ENCODE measurements around the gene COG5. TPM values are rescaled to one million over a fixed set of nuclear protein-coding genes. Genes with fewer than 3 reads are reported as not detected.

COG5 gene
- total and polyA plus RNA-seq, 2 donors = 15.4 to 79.4 TPM

GRCh38 chr7:107206136-107206535, 357.6 kb downstream of the COG5 start:
- H3K27ac ChIP-seq (ENCODE audit: low read depth) = no peak overlapping the region
- H3K4me1 ChIP-seq (ENCODE audit: insufficient read depth) = no peaks in the 10 kb centered on the region
- H3K36me3 ChIP-seq (ENCODE audit: insufficient read depth) = peaks cover 5% of the 10 kb centered on the region
- DNase-seq (ENCODE audit: extremely low spot score) = no peak
- 98% methylated on average over 6 of the region's 6 CpGs for WGBS
- H3K4me3 ChIP-seq (ENCODE audit: low read depth, low read length) = no peak overlapping the region

GRCh38 chr7:107203607-107204006, 360.1 kb downstream of the COG5 start:
- Histone ChIP-seq H3K36me3 (ENCODE audit: insufficient read depth) (peaks cover 5% of the 10 kb centered on the region), H3K4me1 (ENCODE audit: insufficient read depth) (no peaks in the 10 kb centered on the region), H3K27ac (ENCODE audit: low read depth) (no peak overlapping the region), H3K4me3 (ENCODE audit: low read depth, low read length) (no peak overlapping the region)
- no peak for DNase-seq (ENCODE audit: extremely low spot score)
- WGBS = 91% methylated on average over 7 of the region's 7 CpGs

DNA sequence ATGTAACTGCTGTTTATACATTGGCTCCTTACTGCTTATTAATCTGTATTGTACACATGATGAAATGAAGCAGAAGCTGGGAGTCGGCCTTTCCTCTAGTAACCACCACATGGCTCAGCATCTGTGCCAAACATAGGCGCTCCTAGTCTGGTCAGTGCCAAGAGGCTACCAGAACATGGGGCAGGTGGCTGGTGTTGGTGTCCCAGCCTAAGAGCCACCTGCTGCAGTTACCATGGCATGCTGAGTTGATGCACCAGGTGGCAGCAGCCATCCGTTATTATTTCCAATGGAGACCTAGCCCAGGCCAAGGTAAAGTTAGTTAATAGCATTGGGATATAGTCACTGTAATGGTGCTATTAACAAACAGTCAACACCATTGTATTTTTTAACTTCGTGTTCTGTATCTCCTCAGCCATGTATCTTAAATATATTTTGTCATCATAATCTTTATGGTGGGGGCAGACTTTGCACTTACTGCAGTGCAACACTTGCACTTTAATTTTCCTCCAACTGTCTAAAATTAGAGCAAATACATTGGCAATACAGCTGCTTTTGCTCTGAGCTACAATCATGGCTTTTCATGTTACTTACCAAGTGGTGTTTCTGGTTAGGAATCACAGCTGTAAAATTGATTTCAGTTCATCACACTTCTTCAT, 361.8 kb downstream of the COG5 start:
- Histone ChIP-seq H3K4me3 (ENCODE audit: low read depth, low read length) (no peak overlapping the region), H3K4me1 (ENCODE audit: insufficient read depth) (no peaks in the 10 kb centered on the region), H3K36me3 (ENCODE audit: insufficient read depth) (peaks cover 5% of the 10 kb centered on the region), H3K27ac (ENCODE audit: low read depth) (no peak overlapping the region)
- WGBS = 62% methylated on average over 4 of the region's 4 CpGs
- DNase-seq (ENCODE audit: extremely low spot score) = no peak

DNA sequence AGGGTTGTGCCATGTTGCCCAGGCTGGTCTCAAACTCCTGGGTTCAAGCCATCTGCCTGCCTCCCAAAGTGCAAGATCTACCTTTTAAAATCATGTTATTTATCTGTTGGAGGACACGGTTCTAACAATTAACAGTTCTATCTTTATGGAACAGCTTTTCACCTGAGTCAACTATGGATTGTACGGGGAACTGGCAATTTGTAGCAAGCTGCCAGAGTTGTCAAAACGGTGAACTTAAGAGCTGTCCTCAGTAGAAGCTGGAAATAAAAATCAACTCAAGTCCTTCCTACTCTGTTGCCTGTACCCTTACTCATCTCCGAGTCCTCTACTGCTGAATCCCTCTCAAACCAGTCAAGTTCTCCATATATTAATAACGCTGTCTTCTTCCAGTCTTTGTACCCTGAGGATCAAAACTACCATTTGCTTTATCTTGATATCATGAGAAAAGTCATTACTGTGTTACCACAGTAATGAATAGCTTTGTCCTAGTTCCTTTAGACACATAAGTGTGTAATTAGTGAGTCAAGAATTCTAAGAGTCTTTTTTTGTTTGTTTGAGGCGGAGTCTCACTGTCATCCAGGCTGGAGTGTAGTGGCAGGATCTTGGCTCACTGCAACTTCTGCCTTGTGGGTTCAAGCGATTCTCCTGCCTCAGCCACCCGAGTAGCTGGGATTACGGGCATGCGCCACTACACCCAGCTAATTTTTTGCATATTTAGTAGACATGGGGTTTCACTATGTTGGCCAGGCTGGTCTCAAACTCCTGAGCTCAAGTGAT, 366.7 kb downstream of the COG5 start:
- Histone ChIP-seq H3K4me1 (ENCODE audit: insufficient read depth) (no peaks in the 10 kb centered on the region), H3K27ac (ENCODE audit: low read depth) (no peak overlapping the region), H3K4me3 (ENCODE audit: low read depth, low read length) (no peak overlapping the region), H3K36me3 (ENCODE audit: insufficient read depth) (peaks cover 4% of the 10 kb centered on the region)
- DNase-seq (ENCODE audit: extremely low spot score) = no peak
- WGBS = 92% methylated on average over 10 of the region's 10 CpGs

GRCh38 chr7:107194052-107194451, 369.7 kb downstream of the COG5 start:
- WGBS = 82% methylated on average over 1 of the region's 1 CpG
- Histone ChIP-seq H3K36me3 (ENCODE audit: insufficient read depth) (peaks cover 9% of the 10 kb centered on the region), H3K4me1 (ENCODE audit: insufficient read depth) (no peaks in the 10 kb centered on the region), H3K27ac (ENCODE audit: low read depth) (no peak overlapping the region), H3K4me3 (ENCODE audit: low read depth, low read length) (no peak overlapping the region)
- no peak for DNase-seq (ENCODE audit: extremely low spot score)

GRCh38 chr7:107190090-107190489, 373.6 kb downstream of the COG5 start:
- no peak for DNase-seq (ENCODE audit: extremely low spot score)
- 96% methylated on average over 2 of the region's 2 CpGs for WGBS
- Histone ChIP-seq H3K27ac (ENCODE audit: low read depth) (no peak overlapping the region), H3K4me1 (ENCODE audit: insufficient read depth) (no peaks in the 10 kb centered on the region), H3K4me3 (ENCODE audit: low read depth, low read length) (no peak overlapping the region), H3K36me3 (ENCODE audit: insufficient read depth) (peaks cover 8% of the 10 kb centered on the region)

DNA sequence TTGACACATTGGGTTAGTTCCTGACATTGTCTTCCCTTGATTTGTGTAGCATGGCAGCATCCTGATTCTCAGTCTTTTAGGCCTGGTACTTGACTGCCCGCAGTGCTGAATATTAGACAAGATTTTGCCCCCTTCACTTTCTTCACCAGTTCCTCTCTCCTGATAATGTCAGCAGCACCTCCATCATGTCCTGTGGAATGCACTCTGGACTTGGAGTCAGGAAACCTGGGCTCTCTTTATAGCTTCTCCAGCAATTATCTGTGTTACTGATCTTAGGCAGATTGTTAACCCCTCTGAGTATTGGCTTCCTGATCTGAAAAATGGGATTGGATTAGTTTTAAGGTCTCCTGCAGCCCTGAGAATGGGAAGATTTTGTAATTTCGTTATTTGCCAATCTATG, 375.9 kb downstream of the COG5 start:
- WGBS = 61% methylated on average over 2 of the region's 2 CpGs
- H3K36me3 ChIP-seq (ENCODE audit: insufficient read depth) = peaks cover 11% of the 10 kb centered on the region

GRCh38 chr7:107186240-107186639, 377.5 kb downstream of the COG5 start:
- WGBS = 93% methylated on average over 4 of the region's 4 CpGs
- no peak overlapping the region for H3K27ac ChIP-seq (ENCODE audit: low read depth)
- H3K36me3 ChIP-seq (ENCODE audit: insufficient read depth) = peaks cover 9% of the 10 kb centered on the region

More for the DNA sequence above, 375.9 kb downstream of the COG5 start:
- DNase-seq (ENCODE audit: extremely low spot score) = no peak
- Histone ChIP-seq H3K4me3 (ENCODE audit: low read depth, low read length) (no peak overlapping the region), H3K4me1 (ENCODE audit: insufficient read depth) (no peaks in the 10 kb centered on the region), H3K27ac (ENCODE audit: low read depth) (no peak overlapping the region)

GRCh38 chr7:107185716-107186115, 378.0 kb downstream of the COG5 start:
- WGBS = 64% methylated on average over 4 of the region's 4 CpGs
- Histone ChIP-seq H3K27ac (ENCODE audit: low read depth) (no peak overlapping the region), H3K4me1 (ENCODE audit: insufficient read depth) (no peaks in the 10 kb centered on the region), H3K4me3 (ENCODE audit: low read depth, low read length) (no peak overlapping the region), H3K36me3 (ENCODE audit: insufficient read depth) (peaks cover 6% of the 10 kb centered on the region)
- DNase-seq (ENCODE audit: extremely low spot score) = no peak

More at GRCh38 chr7:107186240-107186639, 377.5 kb downstream of the COG5 start:
- no peak for DNase-seq (ENCODE audit: extremely low spot score)
- no peaks in the 10 kb centered on the region for H3K4me1 ChIP-seq (ENCODE audit: insufficient read depth)
- H3K4me3 ChIP-seq (ENCODE audit: low read depth, low read length) = no peak overlapping the region

- Histone ChIP-seq H3K4me3 (ENCODE audit: low read depth, low read length) (no peak overlapping the region), H3K4me1 (ENCODE audit: insufficient read depth) (no peaks in the 10 kb centered on the region), H3K36me3 (ENCODE audit: insufficient read depth) (peaks cover 2% of the 10 kb centered on the region), H3K27ac (ENCODE audit: low read depth) (no peak overlapping the region)
- 89% methylated on average over 5 of the region's 5 CpGs for WGBS
- no peak for DNase-seq (ENCODE audit: extremely low spot score)
These were observed 382.5 kb downstream of the COG5 start for GRCh38 chr7:107181172-107181571.

- peaks cover 2% of the 10 kb centered on the region for H3K36me3 ChIP-seq (ENCODE audit: insufficient read depth)
- H3K4me1 ChIP-seq (ENCODE audit: insufficient read depth) = no peaks in the 10 kb centered on the region
- no peak overlapping the region for H3K4me3 ChIP-seq (ENCODE audit: low read depth, low read length)
- no peak for DNase-seq (ENCODE audit: extremely low spot score)
- 16% methylated on average over 1 of the region's 1 CpG for WGBS
- H3K27ac ChIP-seq (ENCODE audit: low read depth) = no peak overlapping the region
These were observed 383.3 kb downstream of the COG5 start for GRCh38 chr7:107180378-107180777.

GRCh38 chr7:107179326-107180164, 384.2 kb downstream of the COG5 start:
- no peak for DNase-seq (ENCODE audit: extremely low spot score)
- Histone ChIP-seq H3K4me3 (ENCODE audit: low read depth, low read length) (no peak overlapping the region), H3K36me3 (ENCODE audit: insufficient read depth) (peaks cover 2% of the 10 kb centered on the region), H3K27ac (ENCODE audit: low read depth) (no peak overlapping the region), H3K4me1 (ENCODE audit: insufficient read depth) (no peaks in the 10 kb centered on the region)
- 75% methylated on average over 14 of the region's 14 CpGs for WGBS

DNA sequence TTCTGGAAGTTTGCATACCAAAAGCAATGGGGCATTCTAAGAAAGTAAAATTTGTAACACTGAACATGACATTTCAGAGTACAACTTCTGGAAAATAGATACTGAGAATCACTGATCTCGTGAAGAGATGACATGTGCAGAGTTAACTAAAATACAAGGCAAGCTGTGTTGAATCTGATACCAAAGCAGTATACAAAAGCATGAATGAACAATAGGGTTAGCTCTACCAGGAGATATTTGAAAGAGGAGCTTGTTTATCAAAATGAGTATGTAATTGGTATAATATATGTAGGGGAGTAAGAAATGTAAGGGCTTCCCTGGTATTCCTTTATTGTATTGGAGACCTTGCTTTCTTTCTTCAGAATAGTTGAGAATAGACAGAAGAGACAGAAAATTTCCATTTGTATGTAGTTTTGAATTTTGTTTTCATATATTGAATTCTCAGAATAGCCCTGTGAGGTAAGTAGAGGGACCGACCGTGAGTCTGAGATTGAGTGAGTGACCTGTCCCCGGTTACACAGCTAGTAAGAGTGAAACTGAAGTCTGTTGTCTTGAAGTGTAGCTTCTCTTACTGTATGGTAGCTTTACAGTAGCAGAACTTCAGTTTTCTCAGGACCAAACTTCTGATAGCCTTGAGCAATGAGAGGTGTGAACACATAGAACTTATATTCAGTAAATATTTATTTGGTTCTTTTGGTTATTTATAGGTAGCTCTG, 389.9 kb downstream of the COG5 start:
- Histone ChIP-seq H3K4me1 (ENCODE audit: insufficient read depth) (peaks cover 2% of the 10 kb centered on the region), H3K36me3 (ENCODE audit: insufficient read depth) (no peaks in the 10 kb centered on the region), H3K4me3 (ENCODE audit: low read depth, low read length) (no peak overlapping the region), H3K27ac (ENCODE audit: low read depth) (no peak overlapping the region)
- 71% methylated on average over 4 of the region's 4 CpGs for WGBS
- no peak for DNase-seq (ENCODE audit: extremely low spot score)
